Activated CD8-positive, alpha-beta memory T cell treated with anti-CD3 and anti-CD28 coated beads, Interleukin-2, amount 10 ng/mL, durations not matched to agents 7 days and 5 days (primary cell): Measurements from ENCODE around the gene TUSC2. TPM values are rescaled to one million over a fixed set of nuclear protein-coding genes. Genes with fewer than 3 reads are reported as not detected.

Experiments used
- ATAC-seq: fragments of 150-1000 bp; cut with Tn5 transposase; one replicate; pipeline ENCODE4 v1.10.0; 2021; ENCODE audit warnings: moderate library complexity
- CTCF ChIA-PET: fragments of 350-600 bp; sonication (Branson Sonifier 250); formaldehyde crosslinking; loops from one replicate; lab custom pipeline; 2021; ENCODE audit warnings: antibody characterized with exemption; lab: Charles Lee
- DNase-seq: peaks from one replicate; pipeline ENCODE4 v3.0.0-alpha.2; 2020
- H3K27ac Mint-ChIP-seq: one replicate; pipeline ENCODE4 v1.8.0; 2021; ENCODE audit warnings: mild to moderate bottlenecking, mixed read lengths
- H3K27me3 Mint-ChIP-seq: one replicate; pipeline ENCODE4 v1.8.0; 2021; ENCODE audit warnings: mixed read lengths
- H3K36me3 Mint-ChIP-seq: one replicate; pipeline ENCODE4 v1.8.0; 2021; ENCODE audit warnings: mild to moderate bottlenecking, mixed read lengths
- H3K4me1 Mint-ChIP-seq: one replicate; pipeline ENCODE4 v1.8.0; 2021; ENCODE audit warnings: mixed read lengths
- H3K4me3 Mint-ChIP-seq: one replicate; pipeline ENCODE4 v1.8.0; 2021; ENCODE audit warnings: mild to moderate bottlenecking, moderate library complexity, mixed read lengths
- H3K9me3 Mint-ChIP-seq: one replicate; pipeline ENCODE4 v1.8.0; 2022; ENCODE audit warnings: low read depth, mixed read lengths
- total RNA-seq, 2 experiments: library from RNA; stranded (reverse); gene quantifications; one replicate each; pipeline ENCODE4 v1.2.3, GENCODE V29; 2021

The TUSC2 gene
- total RNA-seq, 2 experiments from 2014 or later = 20.4 to 25.0 TPM

DNA sequence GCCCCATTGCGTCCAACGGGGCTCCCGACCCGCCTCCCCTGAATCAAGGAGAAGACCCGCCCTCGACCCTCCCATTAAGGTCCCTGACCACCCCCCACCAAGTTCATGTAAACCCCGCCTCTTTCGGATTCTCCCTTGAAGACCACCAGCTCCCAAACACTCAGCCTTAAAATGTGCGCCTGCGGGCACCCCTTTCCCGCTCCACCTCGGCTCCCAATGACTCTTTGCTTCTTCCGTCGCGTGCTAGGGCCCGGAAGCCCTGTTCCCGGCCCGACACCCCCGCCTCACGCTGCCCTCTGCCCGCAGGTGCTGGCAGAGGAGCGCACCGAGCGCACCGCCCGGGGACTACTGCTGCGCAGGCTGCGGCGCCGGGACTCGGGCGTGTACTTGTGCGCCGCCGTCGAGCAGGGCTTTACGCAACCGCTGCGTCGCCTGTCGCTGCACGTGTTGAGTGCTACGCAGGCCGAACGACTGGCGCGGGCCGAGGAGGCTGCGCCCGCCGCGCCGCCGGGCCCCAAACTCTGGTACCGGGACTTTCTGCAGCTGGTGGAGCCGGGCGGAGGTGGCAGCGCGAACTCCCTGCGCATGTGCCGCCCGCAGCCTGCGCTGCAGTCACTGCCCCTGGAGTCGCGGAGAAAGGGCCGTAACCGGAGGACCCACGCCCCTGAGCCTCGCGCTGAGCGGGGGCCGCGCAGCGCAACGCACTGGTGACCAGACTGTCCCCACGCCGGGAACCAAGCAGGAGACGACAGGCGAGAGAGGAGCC, 51.8 kb downstream of the TUSC2 start:
- H3K27ac Mint-ChIP-seq = no peak overlapping the region
- H3K27me3 Mint-ChIP-seq = peaks cover 48% of the 10 kb centered on the region
- DNase-seq (no peak), ATAC-seq (no peak)
- no peaks in the 10 kb centered on the region for H3K36me3 Mint-ChIP-seq
- no peak overlapping the region for H3K4me3 Mint-ChIP-seq
- peaks cover 32% of the 10 kb centered on the region for H3K4me1 Mint-ChIP-seq
- CTCF ChIA-PET = interaction anchor here (1.0 to 4.2 kb wide), 10 partner anchors 12 to 84 kb away, joined by 4 to 21 read pairs (median 13); partner anchors contain the start of genes GNAI2, HYAL2 and IFRD2
- no peaks in the 10 kb centered on the region for H3K9me3 Mint-ChIP-seq

DNA sequence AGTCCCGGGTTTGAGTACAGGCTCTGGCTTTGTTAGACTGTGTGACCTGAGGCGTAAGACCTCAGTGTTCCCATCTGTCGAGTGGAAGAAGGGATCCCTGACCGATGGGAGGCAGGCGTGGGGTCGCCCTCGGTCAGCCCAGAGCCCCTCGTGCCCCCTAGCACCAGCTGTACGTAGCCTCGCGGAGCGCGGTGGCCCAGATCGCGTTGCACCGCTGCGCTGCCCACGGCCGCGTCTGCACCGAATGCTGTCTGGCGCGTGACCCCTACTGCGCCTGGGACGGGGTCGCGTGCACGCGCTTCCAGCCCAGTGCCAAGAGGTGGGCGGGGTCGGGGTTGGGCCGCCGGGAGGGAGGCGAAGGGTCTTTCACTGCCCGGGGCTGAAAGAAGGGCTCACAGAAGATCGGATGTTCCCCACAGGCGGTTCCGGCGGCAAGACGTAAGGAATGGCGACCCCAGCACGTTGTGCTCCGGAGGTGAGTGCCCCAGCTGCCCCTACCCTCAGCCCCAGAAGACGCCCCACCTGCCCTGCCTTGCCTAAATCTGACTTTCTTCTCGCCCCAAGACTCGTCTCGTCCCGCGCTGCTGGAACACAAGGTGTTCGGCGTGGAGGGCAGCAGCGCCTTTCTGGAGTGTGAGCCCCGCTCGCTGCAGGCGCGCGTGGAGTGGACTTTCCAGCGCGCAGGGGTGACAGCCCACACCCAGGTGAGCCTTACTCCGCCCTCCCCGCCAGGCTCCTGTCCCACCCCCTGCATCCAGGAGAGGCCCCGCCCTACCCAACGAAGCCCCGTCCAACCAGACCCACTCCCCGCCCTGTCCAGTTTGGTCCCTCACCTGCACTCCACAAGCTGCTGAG, 52.7 kb downstream of the TUSC2 start:
- Mint-ChIP-seq H3K4me3 (no peak overlapping the region), H3K9me3 (no peaks in the 10 kb centered on the region), H3K36me3 (no peaks in the 10 kb centered on the region), H3K4me1 (peaks cover 32% of the 10 kb centered on the region), H3K27ac (no peak overlapping the region), H3K27me3 (peaks cover 48% of the 10 kb centered on the region)
- CTCF ChIA-PET = interaction anchor here (0.6 to 6.9 kb wide), 26 partner anchors 12 to 89 kb away, joined by 3 to 84 read pairs (median 5); partner anchors contain the start of genes GNAI2, HYAL2, HYAL3 and IFRD2
- DNase-seq (no peak), ATAC-seq (no peak)

Other genes with a start within 250 kb of the TUSC2 start
- gene RBM5, start 239.3 kb downstream of the TUSC2 start, total RNA-seq = 100 to 1,000 TPM; 176 to 202 TPM
- gene SEMA3F, start 172.9 kb downstream of the TUSC2 start, total RNA-seq = under 1 TPM; 0.07 to 0.09 TPM
- not detected for gene GNAT1, start 136.6 kb downstream of the TUSC2 start, total RNA-seq
- not detected for gene SLC38A3, start 123.0 kb downstream of the TUSC2 start, total RNA-seq
- 100 to 1,000 TPM; 450 to 509 TPM for gene GNAI2, start 92.0 kb downstream of the TUSC2 start, total RNA-seq
- under 1 TPM; 0.16 to 0.70 TPM for gene SEMA3B, start 59.1 kb downstream of the TUSC2 start, total RNA-seq
- not detected for gene LSMEM2, start 49.1 kb downstream of the TUSC2 start, total RNA-seq
- gene IFRD2, start 35.8 kb downstream of the TUSC2 start, total RNA-seq = 100 to 1,000 TPM in 1 of 2 experiments, 10 to 100 TPM in 1; 74.8 to 103 TPM
- 10 to 100 TPM; 13.0 to 14.3 TPM for gene HYAL3, start 28.8 kb downstream of the TUSC2 start, total RNA-seq
- 10 to 100 TPM; 23.1 to 37.3 TPM for gene NAA80, start 28.8 kb downstream of the TUSC2 start, total RNA-seq
- gene HYAL1, start 24.6 kb downstream of the TUSC2 start, total RNA-seq = under 1 TPM; 0.14 to 0.15 TPM
- 1 to 10 TPM; 7.4 TPM for gene HYAL2, start 5.5 kb downstream of the TUSC2 start, total RNA-seq
- 100 to 1,000 TPM; 124 to 205 TPM for gene RASSF1, start 12.6 kb upstream of the TUSC2 start, total RNA-seq
- gene ZMYND10, start 17.5 kb upstream of the TUSC2 start, total RNA-seq = 1 to 10 TPM; 2.4 to 2.9 TPM
- gene NPRL2, start 22.6 kb upstream of the TUSC2 start, total RNA-seq = 10 to 100 TPM; 45.3 to 49.7 TPM
- 10 to 100 TPM; 35.1 to 37.7 TPM for gene CYB561D2, start 22.6 kb upstream of the TUSC2 start, total RNA-seq
- 10 to 100 TPM; 19.8 to 23.0 TPM for gene TMEM115, start 31.3 kb upstream of the TUSC2 start, total RNA-seq
- 1 to 10 TPM in 1 of 2 experiments, under 1 TPM in 1; 0.56 to 1.1 TPM for gene CACNA2D2, start 175.4 kb upstream of the TUSC2 start, total RNA-seq
- gene C3orf18, start 239.5 kb upstream of the TUSC2 start, total RNA-seq = 10 to 100 TPM; 15.6 to 17.8 TPM
- gene HEMK1, start 241.3 kb upstream of the TUSC2 start, total RNA-seq = 10 to 100 TPM; 49.9 to 61.3 TPM